ENCODE data around the gene AP3S1. TPM values are rescaled to one million over a fixed set of nuclear protein-coding genes. Genes with fewer than 3 reads are reported as not detected.
A peak's percentile ranks its signal among the peaks of the same experiment; 100 is the strongest.

Gene AP3S1
- total and polyA plus RNA-seq, 2 of the 13 experiments (the other 11 are each of a cell fraction or from before 2014, with no cell fraction given), result 50.5 to 85.9 TPM

DNA sequence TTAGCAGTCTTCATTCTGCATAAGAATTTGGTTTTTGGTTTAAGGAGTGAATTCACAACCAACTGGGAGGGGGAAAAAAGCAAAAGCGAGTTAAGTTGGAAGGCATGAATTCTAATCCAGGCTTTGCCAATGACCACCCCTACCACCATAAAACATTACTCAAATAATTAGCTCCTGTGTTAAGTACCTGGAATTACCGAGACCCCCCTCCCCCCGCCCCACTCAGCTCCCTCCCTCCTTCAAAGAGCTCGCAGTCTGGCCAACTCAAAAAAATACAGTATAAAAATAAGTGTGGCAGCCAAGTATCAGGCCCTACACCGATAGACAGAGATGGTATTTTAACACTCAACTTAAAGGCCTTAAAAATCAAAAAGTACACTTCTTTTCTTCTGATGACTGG is 862 bp upstream of the AP3S1 start:
- Histone ChIP-seq H3K4me3 (replicated peaks in 1 of 3; ENCODE audit: insufficient read depth in 1 of 3, low read depth in 2 of 3, low read length in 3 of 3) (peak overlapping the region; percentile 77 to 98 (median 91)), H3K27me3 (ENCODE audit: control insufficient read depth in 1 of 2, insufficient read depth in 2 of 2, low read length in 2 of 2) (no peaks in the 10 kb centered on the region; a peak in 1 of 5 replicates), H3K27ac (ENCODE audit: extremely low read length, insufficient read depth, low read length) (peak overlapping the region; percentile 99), H3K4me1 (ENCODE audit: insufficient read depth, low read length) (peaks cover 49% of the 10 kb centered on the region), H3K79me2 (ENCODE audit: insufficient read depth, low read length) (peaks cover 76% of the 10 kb centered on the region), H4K20me1 (ENCODE audit: insufficient read depth, low read length) (peaks cover 13% of the 10 kb centered on the region), H3K9ac (ENCODE audit: insufficient read depth, low read depth, low read length) (peak overlapping the region; percentile 94), H2AFZ (ENCODE audit: low read length) (no peak overlapping the region), H3K4me2 (ENCODE audit: low read depth, low read length) (peak overlapping the region; percentile 97), H3K36me3 (replicated peaks in 1 of 2; ENCODE audit: control insufficient read depth in 1 of 2, insufficient read depth in 2 of 2, low read length in 2 of 2) (peaks cover 0 to 17% of the 10 kb centered on the region in 2 experiments; a peak in 3 of 5 replicates), H3K9me3 (ENCODE audit: low read length) (no peaks in the 10 kb centered on the region)
- no peak for DNase-seq (ENCODE audit: low spot score)
- no peak for ATAC-seq
- no TSS peak for BruUV-seq (replicated peaks)
- in situ Hi-C loops (cut with HindIII; ENCODE audit: extremely low pct_ligation_motif_present, low pct_unique_long_range_greater_than_20kb), result loop anchor here (25.0 kb wide), 1 partner anchor 221 kb away; no protein-coding TSS in a partner anchor
- intact Hi-C loops (cut with micrococcal nuclease; ENCODE audit: unreplicated experiment), result loop anchor here (5.0 kb wide), 2 partner anchors 246 to 299 kb away; partner anchors contain the start of genes COMMD10 and FEM1C
- 1% methylated on average over 5 of the region's 5 CpGs for WGBS (ENCODE audit: low lambda C conversion rate)
- ChIA-PET CTCF (ENCODE audit: low intra/inter-chr PET ratio, low total read pairs) (no interaction called here), POLR2A (no interaction called here)
- FAIRE-seq, result no peak
- TF ChIP-seq ZNF678 (CRISPR knock-in tag; IDR thresholded peaks at IDR 0.05) (no peak), CBFB (CRISPR knock-in tag; IDR thresholded peaks at IDR 0.05) (no peak), NCOR1 (IDR thresholded peaks at IDR 0.05; ENCODE audit: borderline replicate concordance, low read length) (no peak), SAP130 (CRISPR knock-in tag; IDR thresholded peaks at IDR 0.05; ENCODE audit: low read depth) (no peak), ZNF557 (CRISPR knock-in tag; IDR thresholded peaks at IDR 0.05) (no peak), PAWR (CRISPR knock-in tag; IDR thresholded peaks at IDR 0.05; ENCODE audit: borderline replicate concordance) (no peak), JUN (CRISPR knock-in tag; IDR thresholded peaks at IDR 0.05) (no peak), SNAPC2 (CRISPR knock-in tag; IDR thresholded peaks at IDR 0.05) (no peak), HMG20A (CRISPR knock-in tag; IDR thresholded peaks at IDR 0.05; ENCODE audit: borderline replicate concordance) (no peak)
- TF ChIP-seq, protein P1, sequence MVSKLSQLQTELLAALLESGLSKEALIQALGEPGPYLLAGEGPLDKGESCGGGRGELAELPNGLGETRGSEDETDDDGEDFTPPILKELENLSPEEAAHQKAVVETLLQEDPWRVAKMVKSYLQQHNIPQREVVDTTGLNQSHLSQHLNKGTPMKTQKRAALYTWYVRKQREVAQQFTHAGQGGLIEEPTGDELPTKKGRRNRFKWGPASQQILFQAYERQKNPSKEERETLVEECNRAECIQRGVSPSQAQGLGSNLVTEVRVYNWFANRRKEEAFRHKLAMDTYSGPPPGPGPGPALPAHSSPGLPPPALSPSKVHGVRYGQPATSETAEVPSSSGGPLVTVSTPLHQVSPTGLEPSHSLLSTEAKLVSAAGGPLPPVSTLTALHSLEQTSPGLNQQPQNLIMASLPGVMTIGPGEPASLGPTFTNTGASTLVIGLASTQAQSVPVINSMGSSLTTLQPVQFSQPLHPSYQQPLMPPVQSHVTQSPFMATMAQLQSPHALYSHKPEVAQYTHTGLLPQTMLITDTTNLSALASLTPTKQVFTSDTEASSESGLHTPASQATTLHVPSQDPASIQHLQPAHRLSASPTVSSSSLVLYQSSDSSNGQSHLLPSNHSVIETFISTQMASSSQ (IDR thresholded peaks at IDR 0.05; ENCODE audit: low read depth), result no peak
- TF ChIP-seq, protein P1 (CRISPR knock-in tag; IDR thresholded peaks at IDR 0.05; ENCODE audit: borderline replicate concordance), result no peak
- TF ChIP-seq, protein P2, sequence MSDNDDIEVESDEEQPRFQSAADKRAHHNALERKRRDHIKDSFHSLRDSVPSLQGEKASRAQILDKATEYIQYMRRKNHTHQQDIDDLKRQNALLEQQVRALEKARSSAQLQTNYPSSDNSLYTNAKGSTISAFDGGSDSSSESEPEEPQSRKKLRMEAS (IDR thresholded peaks at IDR 0.05), result no peak
- TF ChIP-seq, protein P3, sequence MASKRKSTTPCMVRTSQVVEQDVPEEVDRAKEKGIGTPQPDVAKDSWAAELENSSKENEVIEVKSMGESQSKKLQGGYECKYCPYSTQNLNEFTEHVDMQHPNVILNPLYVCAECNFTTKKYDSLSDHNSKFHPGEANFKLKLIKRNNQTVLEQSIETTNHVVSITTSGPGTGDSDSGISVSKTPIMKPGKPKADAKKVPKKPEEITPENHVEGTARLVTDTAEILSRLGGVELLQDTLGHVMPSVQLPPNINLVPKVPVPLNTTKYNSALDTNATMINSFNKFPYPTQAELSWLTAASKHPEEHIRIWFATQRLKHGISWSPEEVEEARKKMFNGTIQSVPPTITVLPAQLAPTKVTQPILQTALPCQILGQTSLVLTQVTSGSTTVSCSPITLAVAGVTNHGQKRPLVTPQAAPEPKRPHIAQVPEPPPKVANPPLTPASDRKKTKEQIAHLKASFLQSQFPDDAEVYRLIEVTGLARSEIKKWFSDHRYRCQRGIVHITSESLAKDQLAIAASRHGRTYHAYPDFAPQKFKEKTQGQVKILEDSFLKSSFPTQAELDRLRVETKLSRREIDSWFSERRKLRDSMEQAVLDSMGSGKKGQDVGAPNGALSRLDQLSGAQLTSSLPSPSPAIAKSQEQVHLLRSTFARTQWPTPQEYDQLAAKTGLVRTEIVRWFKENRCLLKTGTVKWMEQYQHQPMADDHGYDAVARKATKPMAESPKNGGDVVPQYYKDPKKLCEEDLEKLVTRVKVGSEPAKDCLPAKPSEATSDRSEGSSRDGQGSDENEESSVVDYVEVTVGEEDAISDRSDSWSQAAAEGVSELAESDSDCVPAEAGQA (IDR thresholded peaks at IDR 0.05; ENCODE audit: low read depth), result no peak
- TF ChIP-seq, protein P3 (CRISPR knock-in tag; IDR thresholded peaks at IDR 0.05; ENCODE audit: borderline replicate concordance), result no peak

Measured in HepG2 (cell line).